ENCODE results near the gene IGFBP2. TPM values are rescaled to one million over a fixed set of nuclear protein-coding genes. Genes with fewer than 3 reads are reported as not detected.

IGFBP2 gene
- total RNA-seq, 6 donors from 2014 or later: 16.8 to 82.8 (median 41.9) TPM

DNA sequence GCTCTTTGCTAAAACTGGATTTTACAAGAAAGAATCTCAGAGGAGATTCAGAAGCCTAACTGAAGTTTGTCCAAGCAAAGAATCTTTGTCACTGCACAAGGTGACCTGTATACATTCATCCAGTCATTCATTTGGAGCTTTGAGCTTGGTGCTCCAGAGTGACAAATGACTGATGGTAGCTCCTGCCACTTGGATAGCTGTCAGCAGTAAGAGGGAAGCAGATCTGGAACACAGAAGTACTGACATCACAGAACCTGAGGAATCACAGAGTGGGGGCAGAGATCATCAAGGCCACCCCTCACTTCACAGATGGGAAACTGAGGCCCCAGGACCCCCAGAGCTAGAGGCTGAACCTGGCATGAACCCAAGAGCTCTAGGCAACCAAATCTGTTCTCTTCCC, 28.8 kb upstream of the IGFBP2 start:
- no peaks in the 10 kb centered on the region for H3K27me3 ChIP-seq
- H3K4me3 ChIP-seq: no peak overlapping the region
- no peak for ATAC-seq (ENCODE audit: low FRiP score in 2 of 2)
- no peaks in the 10 kb centered on the region for H3K36me3 ChIP-seq
- no peaks in the 10 kb centered on the region for H3K9me3 ChIP-seq
- H3K27ac ChIP-seq: no peak overlapping the region
- DNase-seq: no peak
- H3K4me1 ChIP-seq: peaks cover 4 to 11% (median 7%) of the 10 kb centered on the region in 4 donors
- no peak for TF ChIP-seq EP300 (IDR thresholded peaks at IDR 0.05)
- TF ChIP-seq POLR2A (IDR thresholded peaks at IDR 0.05): no peak

DNA sequence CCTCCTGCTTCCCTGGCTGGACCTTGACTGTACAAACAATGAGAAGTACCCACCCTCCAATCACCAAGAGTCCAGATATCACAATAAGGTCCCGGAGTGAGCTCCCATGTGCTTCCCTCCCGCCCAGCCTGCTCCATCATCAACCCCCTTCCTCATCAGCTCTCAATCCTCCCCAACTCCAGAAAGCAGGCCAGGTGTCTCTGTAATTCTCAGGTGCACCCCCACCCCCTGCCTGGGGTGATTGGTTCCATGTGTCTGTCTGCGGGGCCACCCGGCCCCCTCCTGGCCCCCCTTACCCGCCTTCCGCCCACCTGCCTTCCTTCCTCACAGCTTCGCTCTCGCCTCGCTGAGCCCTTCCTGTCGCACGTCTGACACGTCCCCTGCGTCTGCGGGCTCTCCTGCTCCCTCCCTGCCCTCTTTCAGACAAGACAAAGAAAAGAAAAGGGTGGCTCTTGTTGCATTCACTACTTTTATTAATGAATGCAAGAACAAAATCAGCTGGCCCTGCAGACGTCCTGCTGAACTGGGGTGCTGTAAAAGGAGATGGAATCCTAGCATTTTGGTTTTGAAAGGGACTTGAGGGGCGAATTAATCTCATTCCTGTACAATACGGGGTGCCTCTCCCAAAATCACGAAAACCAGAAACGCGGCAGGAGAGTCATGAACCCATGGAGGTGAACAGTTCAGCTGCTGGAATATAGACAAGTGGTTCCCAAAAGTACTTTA, 26.5 kb upstream of the IGFBP2 start:
- H3K9me3 ChIP-seq: no peaks in the 10 kb centered on the region
- peaks cover 4 to 11% (median 7%) of the 10 kb centered on the region in 4 donors for H3K4me1 ChIP-seq
- H3K36me3 ChIP-seq: no peaks in the 10 kb centered on the region
- no peak for TF ChIP-seq POLR2AphosphoS5 (IDR thresholded peaks at IDR 0.05)
- no peak overlapping the region for H3K27ac ChIP-seq
- DNase-seq (peak in 1 of 2 donors; percentile 44), ATAC-seq (ENCODE audit: low FRiP score in 2 of 2) (no peak)
- H3K27me3 ChIP-seq: no peaks in the 10 kb centered on the region
- WGBS, 2 donors: 20 to 26% methylated on average over 19 to 20 of the region's 20 CpGs
- peak overlapping the region in 1 of 4 donors; percentile 18 for H3K4me3 ChIP-seq

DNA sequence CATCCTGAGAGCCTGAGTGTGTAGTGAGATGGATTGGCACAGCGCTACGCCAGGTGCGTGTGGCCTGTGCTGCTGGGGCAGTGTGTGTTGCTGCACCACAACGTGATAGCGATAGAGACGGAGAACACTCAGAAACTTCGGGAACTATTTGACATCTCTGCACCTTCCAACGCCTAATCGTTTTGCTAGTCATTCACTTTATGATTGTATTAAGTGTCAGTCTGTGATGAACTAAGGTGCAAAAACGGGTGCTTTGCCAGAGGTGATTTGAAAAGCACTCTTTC, 26.0 kb upstream of the IGFBP2 start:
- ATAC-seq (ENCODE audit: low FRiP score in 2 of 2): no peak
- no peaks in the 10 kb centered on the region for H3K27me3 ChIP-seq
- peaks cover 4 to 11% (median 7%) of the 10 kb centered on the region in 4 donors for H3K4me1 ChIP-seq
- H3K4me3 ChIP-seq: no peak overlapping the region
- DNase-seq: peak; percentile 26 to 41
- H3K36me3 ChIP-seq: no peaks in the 10 kb centered on the region
- H3K27ac ChIP-seq: no peak overlapping the region
- no peak for TF ChIP-seq POLR2A (IDR thresholded peaks at IDR 0.05)
- TF ChIP-seq, protein P1, sequence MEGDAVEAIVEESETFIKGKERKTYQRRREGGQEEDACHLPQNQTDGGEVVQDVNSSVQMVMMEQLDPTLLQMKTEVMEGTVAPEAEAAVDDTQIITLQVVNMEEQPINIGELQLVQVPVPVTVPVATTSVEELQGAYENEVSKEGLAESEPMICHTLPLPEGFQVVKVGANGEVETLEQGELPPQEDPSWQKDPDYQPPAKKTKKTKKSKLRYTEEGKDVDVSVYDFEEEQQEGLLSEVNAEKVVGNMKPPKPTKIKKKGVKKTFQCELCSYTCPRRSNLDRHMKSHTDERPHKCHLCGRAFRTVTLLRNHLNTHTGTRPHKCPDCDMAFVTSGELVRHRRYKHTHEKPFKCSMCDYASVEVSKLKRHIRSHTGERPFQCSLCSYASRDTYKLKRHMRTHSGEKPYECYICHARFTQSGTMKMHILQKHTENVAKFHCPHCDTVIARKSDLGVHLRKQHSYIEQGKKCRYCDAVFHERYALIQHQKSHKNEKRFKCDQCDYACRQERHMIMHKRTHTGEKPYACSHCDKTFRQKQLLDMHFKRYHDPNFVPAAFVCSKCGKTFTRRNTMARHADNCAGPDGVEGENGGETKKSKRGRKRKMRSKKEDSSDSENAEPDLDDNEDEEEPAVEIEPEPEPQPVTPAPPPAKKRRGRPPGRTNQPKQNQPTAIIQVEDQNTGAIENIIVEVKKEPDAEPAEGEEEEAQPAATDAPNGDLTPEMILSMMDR (IDR thresholded peaks at IDR 0.05): no peak
- no peak for TF ChIP-seq POLR2AphosphoS5 (IDR thresholded peaks at IDR 0.05)
- no peak for TF ChIP-seq EP300 (IDR thresholded peaks at IDR 0.05)
- H3K9me3 ChIP-seq: no peaks in the 10 kb centered on the region
- 76 to 77% methylated on average over 10 of the region's 10 CpGs for WGBS, 2 donors

DNA sequence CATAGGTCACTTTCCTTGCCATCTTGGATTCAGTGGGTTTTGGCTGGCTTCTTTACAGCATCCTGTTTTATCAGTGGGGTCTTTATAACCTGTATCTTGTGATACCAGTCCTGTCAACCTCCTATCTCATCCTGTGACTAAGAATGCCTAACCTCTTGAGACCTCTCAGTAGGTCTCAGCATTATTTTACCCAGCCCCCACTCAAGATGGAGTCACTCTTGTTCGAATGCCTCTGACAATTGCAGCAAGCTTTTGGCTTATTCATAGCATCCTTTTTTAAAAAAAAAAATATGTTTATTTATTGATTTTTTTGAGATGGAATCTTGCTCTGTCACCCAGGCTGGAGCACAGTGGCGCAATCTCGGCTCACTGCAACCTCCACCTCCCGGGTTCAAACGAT, 24.7 kb upstream of the IGFBP2 start:
- peaks cover 4 to 11% (median 7%) of the 10 kb centered on the region in 4 donors for H3K4me1 ChIP-seq
- no peaks in the 10 kb centered on the region for H3K27me3 ChIP-seq
- H3K27ac ChIP-seq: no peak overlapping the region
- TF ChIP-seq EP300 (IDR thresholded peaks at IDR 0.05) (no peak), POLR2A (IDR thresholded peaks at IDR 0.05) (no peak), POLR2AphosphoS5 (IDR thresholded peaks at IDR 0.05) (no peak)
- TF ChIP-seq, protein P1 (IDR thresholded peaks at IDR 0.05): no peak
- DNase-seq: no peak
- no peak for ATAC-seq (ENCODE audit: low FRiP score in 2 of 2)
- WGBS, 2 donors: 95 to 97% methylated on average over 5 of the region's 5 CpGs
- no peak overlapping the region for H3K4me3 ChIP-seq
- H3K9me3 ChIP-seq: no peaks in the 10 kb centered on the region
- no peaks in the 10 kb centered on the region for H3K36me3 ChIP-seq

DNA sequence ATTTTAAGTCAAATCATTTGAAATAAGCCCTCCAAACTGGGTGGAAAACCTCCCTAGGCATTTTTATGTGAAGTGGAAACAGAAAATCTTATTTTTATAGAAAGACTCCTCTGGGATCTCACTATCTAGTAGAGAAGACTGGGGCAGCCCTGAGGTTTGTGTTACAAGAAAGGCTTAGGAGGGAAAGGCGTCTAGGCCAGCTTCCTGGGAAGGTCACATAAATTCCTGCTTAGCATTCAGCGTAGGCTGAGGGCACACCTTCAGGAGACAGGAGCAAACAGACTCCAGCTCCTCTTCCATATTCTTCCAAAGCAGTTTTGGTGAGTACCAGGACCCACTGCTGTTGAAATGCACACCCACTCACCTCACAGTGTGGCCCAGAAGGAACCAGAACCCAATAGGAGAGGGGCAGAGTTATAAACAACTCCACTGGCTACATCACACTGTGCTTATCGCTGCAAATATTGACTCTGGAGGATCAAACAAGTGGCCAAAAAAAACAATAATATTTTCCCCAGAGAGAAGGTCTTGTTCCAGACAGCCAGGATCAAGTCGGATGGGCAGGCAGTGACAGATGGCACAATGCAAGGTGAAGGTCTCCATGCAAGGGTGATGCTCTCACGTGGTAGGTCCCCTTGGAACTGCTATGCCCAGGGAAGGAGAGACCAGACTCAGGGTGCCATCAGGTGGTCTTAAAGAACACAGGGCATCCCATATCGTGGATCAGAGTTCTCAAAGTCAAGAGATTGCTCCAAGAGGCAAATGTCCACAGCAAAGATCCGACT, 17.7 kb upstream of the IGFBP2 start:
- no peak for ATAC-seq (ENCODE audit: low FRiP score in 2 of 2)
- no peaks in the 10 kb centered on the region for H3K36me3 ChIP-seq

More for the DNA sequence above, 17.7 kb upstream of the IGFBP2 start:
- Histone ChIP-seq H3K27me3 (no peaks in the 10 kb centered on the region), H3K4me3 (no peak overlapping the region), H3K27ac (no peak overlapping the region), H3K9me3 (no peaks in the 10 kb centered on the region), H3K4me1 (no peaks in the 10 kb centered on the region)
- WGBS, 2 donors: 79 to 82% methylated on average over 7 of the region's 7 CpGs
- no peak for DNase-seq
- no peak for TF ChIP-seq POLR2A (IDR thresholded peaks at IDR 0.05)
- TF ChIP-seq, protein P1 (IDR thresholded peaks at IDR 0.05): no peak
- no peak for TF ChIP-seq EP300 (IDR thresholded peaks at IDR 0.05)
- TF ChIP-seq POLR2AphosphoS5 (IDR thresholded peaks at IDR 0.05): no peak
